AG09309 (cell line): ENCODE data around the gene ACAN.

Experiments
- DNase-seq: peaks from one replicate; pipeline ENCODE4 v3.0.0-alpha.2; 2010; ENCODE audit warnings: low read depth
- H3K4me3 ChIP-seq: 2 replicates; pipeline ENCODE4 v1.5.1; 2011; ENCODE audit warnings: mild to moderate bottlenecking, low read depth, low read length, moderate library complexity; ENCODE audit not compliant: control insufficient read depth
- TF ChIP-seq, protein P1 (sequence below): IDR thresholded peaks from 2 replicates; pipeline ENCODE4 v1.5.1; 2011; ENCODE audit warnings: mild to moderate bottlenecking, low read depth, low read length, inconsistent platforms; ENCODE audit not compliant: insufficient read depth, control insufficient read depth; ENCODE audit errors: missing control alignments

The ACAN gene

DNA sequence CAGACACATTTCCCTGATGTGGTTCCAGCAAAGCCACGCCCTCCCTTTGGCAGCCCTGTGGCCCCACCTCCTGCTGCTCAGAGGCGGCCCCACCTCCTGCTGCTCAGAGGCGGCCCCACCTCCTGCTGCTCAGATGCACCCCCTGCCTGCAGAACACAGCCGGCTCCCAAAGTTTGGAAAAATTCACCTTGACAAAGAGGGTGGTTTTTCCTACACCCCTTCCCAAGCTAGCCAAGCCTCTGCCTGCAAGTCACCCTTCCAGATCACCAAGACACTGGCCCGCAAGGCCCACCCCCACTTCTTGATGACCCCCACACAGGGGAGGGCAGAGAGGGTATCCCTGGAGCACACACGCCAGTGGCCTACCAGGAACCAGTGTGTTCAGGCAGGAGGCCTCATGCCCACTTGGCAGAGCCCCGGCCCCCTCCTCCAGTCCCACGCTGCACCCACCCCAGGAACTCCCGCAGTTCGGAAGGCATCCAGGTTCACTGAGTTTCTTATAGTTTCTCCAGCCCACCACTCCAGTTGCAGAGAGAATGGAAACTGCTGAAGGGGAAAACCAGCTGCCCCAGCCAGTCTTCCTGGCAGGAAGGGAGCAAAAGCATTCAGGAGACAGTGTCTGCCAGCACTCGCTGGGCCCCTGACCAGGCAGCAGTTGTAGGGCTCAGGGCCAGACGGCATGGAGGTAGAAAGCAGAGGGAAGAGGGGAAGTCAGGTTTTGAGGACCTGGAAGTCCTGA lies 94.4 kb downstream of the ACAN start:
- TF ChIP-seq, protein P1, sequence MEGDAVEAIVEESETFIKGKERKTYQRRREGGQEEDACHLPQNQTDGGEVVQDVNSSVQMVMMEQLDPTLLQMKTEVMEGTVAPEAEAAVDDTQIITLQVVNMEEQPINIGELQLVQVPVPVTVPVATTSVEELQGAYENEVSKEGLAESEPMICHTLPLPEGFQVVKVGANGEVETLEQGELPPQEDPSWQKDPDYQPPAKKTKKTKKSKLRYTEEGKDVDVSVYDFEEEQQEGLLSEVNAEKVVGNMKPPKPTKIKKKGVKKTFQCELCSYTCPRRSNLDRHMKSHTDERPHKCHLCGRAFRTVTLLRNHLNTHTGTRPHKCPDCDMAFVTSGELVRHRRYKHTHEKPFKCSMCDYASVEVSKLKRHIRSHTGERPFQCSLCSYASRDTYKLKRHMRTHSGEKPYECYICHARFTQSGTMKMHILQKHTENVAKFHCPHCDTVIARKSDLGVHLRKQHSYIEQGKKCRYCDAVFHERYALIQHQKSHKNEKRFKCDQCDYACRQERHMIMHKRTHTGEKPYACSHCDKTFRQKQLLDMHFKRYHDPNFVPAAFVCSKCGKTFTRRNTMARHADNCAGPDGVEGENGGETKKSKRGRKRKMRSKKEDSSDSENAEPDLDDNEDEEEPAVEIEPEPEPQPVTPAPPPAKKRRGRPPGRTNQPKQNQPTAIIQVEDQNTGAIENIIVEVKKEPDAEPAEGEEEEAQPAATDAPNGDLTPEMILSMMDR, result peak; percentile 80
- no peak overlapping the region for H3K4me3 ChIP-seq
- DNase-seq, result peak; percentile 40

- H3K4me3 ChIP-seq, result no peak overlapping the region
- DNase-seq, result no peak
- TF ChIP-seq, protein P1, result no peak
Measured at GRCh38 chr15:88898736-88899135, 95.5 kb downstream of the ACAN start.

DNA sequence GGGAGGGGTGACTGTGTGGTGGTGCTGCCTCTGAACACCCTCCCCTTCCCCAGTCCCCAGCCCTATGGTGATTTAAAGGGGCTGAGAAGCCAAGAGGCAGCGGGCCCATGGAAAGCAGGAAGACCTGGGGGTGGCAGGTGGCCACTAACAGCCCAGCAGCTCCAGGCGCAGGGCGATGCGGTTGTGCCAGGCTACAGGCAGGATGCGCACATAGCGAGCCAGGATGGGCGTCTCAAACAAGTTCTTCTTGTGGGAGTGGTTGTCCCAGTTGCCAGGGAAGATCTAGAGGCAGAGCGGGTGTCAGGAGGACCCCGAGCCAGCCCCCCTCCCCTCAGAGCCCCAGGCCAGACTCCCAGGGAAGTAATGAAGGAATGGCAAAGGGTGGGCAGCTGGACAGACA lies 96.0 kb downstream of the ACAN start:
- no peak for DNase-seq
- TF ChIP-seq, protein P1, result no peak
- H3K4me3 ChIP-seq, result no peak overlapping the region

GRCh38 chr15:88900309-88900981 lies 97.2 kb downstream of the ACAN start:
- TF ChIP-seq, protein P1, result no peak
- H3K4me3 ChIP-seq, result no peak overlapping the region
- no peak for DNase-seq

DNA sequence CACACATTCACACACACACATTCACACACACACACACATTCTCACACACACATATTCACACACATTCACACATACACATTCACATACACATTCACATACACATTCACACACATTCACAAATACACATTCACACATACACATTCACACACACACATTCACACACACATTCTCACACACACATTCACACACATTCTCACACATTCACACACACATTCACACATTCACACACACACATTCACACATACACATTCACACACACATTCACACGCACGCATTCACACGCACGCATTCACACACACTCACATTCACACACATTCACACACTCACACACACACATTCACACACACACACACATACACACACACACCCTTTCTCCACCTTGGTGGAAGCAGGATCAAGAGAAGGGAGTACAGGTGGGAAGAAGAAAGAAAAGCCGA lies 97.8 kb downstream of the ACAN start:
- TF ChIP-seq, protein P1, result no peak
- no peak overlapping the region for H3K4me3 ChIP-seq
- no peak for DNase-seq

DNA sequence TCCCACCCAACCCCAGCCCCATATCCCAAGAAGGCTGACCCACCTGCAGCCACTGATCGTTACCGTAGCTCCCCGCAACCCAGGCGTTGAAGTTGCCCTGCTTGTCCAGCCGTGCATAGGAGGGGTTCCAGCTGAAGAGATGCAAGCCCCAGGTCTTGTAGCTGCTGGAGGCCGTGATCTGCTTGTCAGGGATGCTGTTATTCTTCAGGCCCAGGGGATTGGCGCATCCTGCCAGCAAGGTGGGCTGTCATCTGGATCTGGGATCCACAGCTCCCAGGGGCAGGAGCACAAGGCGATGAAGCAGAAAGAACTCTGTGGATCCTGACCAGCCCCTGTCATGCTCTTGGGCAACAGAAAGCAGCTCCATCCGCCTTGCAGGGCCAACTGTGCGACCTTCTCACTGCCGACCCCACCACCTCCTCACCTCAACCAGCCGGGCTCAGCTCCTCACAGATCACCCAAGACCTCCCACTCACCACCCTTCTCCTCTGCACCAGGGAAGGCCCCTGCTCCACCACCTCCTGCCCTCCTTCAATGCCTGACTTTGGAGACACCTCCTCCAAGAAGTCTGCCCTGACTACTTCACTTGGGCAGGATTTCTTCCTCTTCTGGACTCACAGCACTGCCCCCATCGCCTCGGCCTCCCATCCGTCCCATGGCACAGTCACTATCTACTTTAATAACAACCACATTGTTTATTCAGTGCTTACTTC lies 98.4 kb downstream of the ACAN start:
- H3K4me3 ChIP-seq, result no peak overlapping the region
- TF ChIP-seq, protein P1, result no peak
- no peak for DNase-seq
